IMR-90 (cell line): ENCODE results near the gene SERPIND1. TPM values are rescaled to one million over a fixed set of nuclear protein-coding genes. Genes with fewer than 3 reads are reported as not detected.

ENCODE experiments used
- ATAC-seq: fragments of 200-7000 bp; cut with Tn5 transposase; 2 replicates; pipeline ENCODE4 v1.9.1; 2020; ENCODE audit warnings: low read depth, mild to moderate bottlenecking, moderate library complexity
- BruUV-seq: library from RNA; stranded (reverse); fragments of 400-500 nt; replicated peaks from 2 replicates; lab custom pipeline; 2021; lab: Mats Ljungman, UMichigan
- CTCF ChIA-PET: fragments of 300-600 bp; formaldehyde crosslinking; extraction: SDS; loops from one replicate; lab custom pipeline; 2021; ENCODE audit warnings: antibody characterized with exemption; lab: Yijun Ruan, JAX
- POLR2A ChIA-PET: fragments of 300-600 bp; sonication (Branson Sonifier 250); formaldehyde crosslinking; loops from one replicate; lab custom pipeline; 2022; ENCODE audit warnings: antibody characterized with exemption; ENCODE audit not compliant: unreplicated experiment; lab: Charles Lee
- DNase-seq: peaks from one replicate; pipeline ENCODE4 v3.0.0; 2013
- H2AFZ ChIP-seq: replicated peaks from 2 replicates; pipeline ENCODE3; 2013; ENCODE audit warnings: low read length, mild to moderate bottlenecking; ENCODE audit not compliant: poor library complexity
- H2AK5ac ChIP-seq: 2 replicates; pipeline ENCODE4 v1.6.1; 2013; ENCODE audit warnings: low read depth, low read length, inconsistent platforms
- H2AK9ac ChIP-seq: replicated peaks from 2 replicates; pipeline ENCODE3; 2013; ENCODE audit warnings: mild to moderate bottlenecking, low read depth, low read length, moderate library complexity; ENCODE audit not compliant: poor library complexity
- H2BK120ac ChIP-seq: 2 replicates; pipeline ENCODE4 v1.6.1; 2013; ENCODE audit warnings: low read depth, low read length, inconsistent platforms
- H2BK15ac ChIP-seq: 3 replicates; pipeline ENCODE4 v1.6.1; 2013; ENCODE audit warnings: low read depth, low read length, inconsistent platforms
- H2BK20ac ChIP-seq: 2 replicates; pipeline ENCODE4 v1.6.1; 2013; ENCODE audit warnings: low read depth, mild to moderate bottlenecking, inconsistent platforms, low read length, moderate library complexity
- H2BK5ac ChIP-seq: 2 replicates; pipeline ENCODE4 v1.6.1; 2013; ENCODE audit warnings: mild to moderate bottlenecking, low read depth, low read length, inconsistent platforms; ENCODE audit not compliant: poor library complexity, severe bottlenecking
- H3K14ac ChIP-seq: replicated peaks from 2 replicates; pipeline ENCODE4 v1.6.1; 2013; ENCODE audit warnings: low read depth, low read length, inconsistent platforms
- H3K18ac ChIP-seq: 2 replicates; pipeline ENCODE4 v1.6.1; 2013; ENCODE audit warnings: low read depth, low read length, control low read depth
- H3K23ac ChIP-seq: 2 replicates; pipeline ENCODE4 v1.6.1; 2013; ENCODE audit warnings: low read depth, low read length, inconsistent platforms
- H3K27ac ChIP-seq: 2 replicates; pipeline ENCODE4 v1.5.1; 2013; ENCODE audit warnings: mild to moderate bottlenecking, control low read depth, low read length; ENCODE audit not compliant: insufficient read depth
- H3K27me3 ChIP-seq: 2 replicates; pipeline ENCODE4 v1.6.1; 2013; ENCODE audit warnings: low read length; ENCODE audit not compliant: control insufficient read depth, insufficient read depth
- H3K36me3 ChIP-seq: 2 replicates; pipeline ENCODE4 v1.6.1; 2013; ENCODE audit warnings: low read length, mixed read lengths; ENCODE audit not compliant: control insufficient read depth, insufficient read depth
- H3K4ac ChIP-seq: 2 replicates; pipeline ENCODE4 v1.6.1; 2013; ENCODE audit warnings: low read depth, low read length, inconsistent platforms
- H3K4me1 ChIP-seq: 2 replicates; pipeline ENCODE4 v1.6.1; 2013; ENCODE audit warnings: low read length, mixed read lengths; ENCODE audit not compliant: control insufficient read depth, insufficient read depth
- H3K4me2 ChIP-seq: 2 replicates; pipeline ENCODE4 v1.6.1; 2013; ENCODE audit warnings: low read depth, mild to moderate bottlenecking, control low read depth, low read length, moderate library complexity
- H3K4me3 ChIP-seq: 2 replicates; pipeline ENCODE4 v1.5.1; 2013; ENCODE audit warnings: low read depth, mild to moderate bottlenecking, control low read depth, low read length, moderate library complexity; ENCODE audit not compliant: insufficient read depth
- H3K56ac ChIP-seq: 2 replicates; pipeline ENCODE4 v1.6.1; 2013; ENCODE audit warnings: low read length, inconsistent platforms; ENCODE audit not compliant: insufficient read depth; ENCODE audit errors: extremely low read depth
- H3K79me1 ChIP-seq, 2 experiments: 2 replicates each; pipeline ENCODE4 v1.6.1; 2013; ENCODE audit warnings: low read length in 2 of 2, inconsistent platforms in 1 of 2, low read depth in 1 of 2
- H3K9ac ChIP-seq: 2 replicates; pipeline ENCODE4 v1.6.1; 2013; ENCODE audit warnings: low read depth, low read length, control low read depth
- H3K9me1 ChIP-seq: 2 replicates; pipeline ENCODE4 v1.6.1; 2013; ENCODE audit warnings: low read length, inconsistent platforms; ENCODE audit not compliant: insufficient read depth
- H3K9me3 ChIP-seq: 2 replicates; pipeline ENCODE4 v1.6.1; 2013; ENCODE audit warnings: low read length; ENCODE audit not compliant: control insufficient read depth, insufficient read depth
- H4K20me1 ChIP-seq: 2 replicates; pipeline ENCODE4 v1.6.1; 2013; ENCODE audit warnings: low read length, inconsistent platforms; ENCODE audit not compliant: insufficient read depth
- H4K5ac ChIP-seq: 2 replicates; pipeline ENCODE4 v1.6.1; 2013; ENCODE audit warnings: mild to moderate bottlenecking, low read depth, low read length, control low read depth
- H4K8ac ChIP-seq, 2 experiments: 2 replicates each; pipeline ENCODE4 v1.6.1; 2013; ENCODE audit warnings: low read depth in 2 of 2, low read length in 2 of 2, control low read depth in 1 of 2, inconsistent platforms in 1 of 2
- H4K91ac ChIP-seq: 2 replicates; pipeline ENCODE4 v1.6.1; 2013; ENCODE audit warnings: low read depth, low read length, inconsistent platforms; ENCODE audit not compliant: insufficient read depth
- BHLHE40 ChIP-seq: fragments of 150-350 bp; IDR thresholded peaks from 2 replicates; pipeline ENCODE4 v1.6.1; 2016; ENCODE audit warnings: mild to moderate bottlenecking, low read depth, low read length
- FOS ChIP-seq: fragments of 150-350 bp; IDR thresholded peaks from 2 replicates; pipeline ENCODE4 v1.6.1; 2016; ENCODE audit warnings: low read depth, low read length
- MAFK ChIP-seq: IDR thresholded peaks from 2 replicates; pipeline ENCODE4 v1.6.1; 2012; ENCODE audit warnings: low read depth, low read length, improper control_type of control experiment
- MAZ ChIP-seq: IDR thresholded peaks from 2 replicates; pipeline ENCODE4 v1.6.1; 2012; ENCODE audit warnings: low read depth, mild to moderate bottlenecking, low read length, improper control_type of control experiment, moderate library complexity, borderline replicate concordance
- MXI1 ChIP-seq: IDR thresholded peaks from 2 replicates; pipeline ENCODE4 v1.6.1; 2012; ENCODE audit warnings: low read depth, mild to moderate bottlenecking, low read length, moderate library complexity, borderline replicate concordance
- NFE2L2 ChIP-seq: fragments of 150-350 bp; IDR thresholded peaks from 2 replicates; pipeline ENCODE4 v1.6.1; 2016; ENCODE audit warnings: low read depth, mild to moderate bottlenecking, low read length
- RCOR1 ChIP-seq: IDR thresholded peaks from 2 replicates; pipeline ENCODE4 v1.6.1; 2012; ENCODE audit warnings: mild to moderate bottlenecking, low read length, improper control_type of control experiment; ENCODE audit not compliant: insufficient replicate concordance
- SMC3 ChIP-seq: fragments of 150-350 bp; IDR thresholded peaks from 2 replicates; pipeline ENCODE4 v1.6.1; 2016; ENCODE audit warnings: low read depth, mild to moderate bottlenecking, antibody characterized with exemption, low read length, moderate library complexity
- WGBS, 2 experiments: methylation state at CpG; one replicate each; pipeline versions ENCODE4 v1.1.5 to v1.1.7; 2013; ENCODE audit warnings: missing lambda C conversion rate in 2 of 2; ENCODE audit not compliant: insufficient read length in 1 of 2; ENCODE audit errors: extremely low coverage in 2 of 2; 5-methylcytosine and 5-hydroxymethylcytosine counted together
- dilution Hi-C: fragments of 300-500 bp; cut with HindIII; formaldehyde crosslinking; loops from one replicate; pipeline ENCODE4 v1.14.3; 2018; ENCODE audit warnings: low sequenced_read_pairs; ENCODE audit not compliant: unreplicated experiment
- in situ Hi-C: fragments of 300-500 bp; cut with MboI; formaldehyde crosslinking; loops from 3 replicates; pipeline ENCODE4 v1.14.3; 2019; ENCODE audit warnings: low sequenced_read_pairs, inconsistent platforms, mixed read lengths
- intact Hi-C: fragments of 100-400 bp; cut with micrococcal nuclease; formaldehyde crosslinking; loops from 2 replicates; pipeline ENCODE4 v1.10.0; 2022
- polyA plus RNA-seq, 3 experiments: library from polyadenylated mRNA; depleted of rRNA; stranded (reverse); fragments of >200 nt; gene quantifications; 2 replicates each; pipeline ENCODE4 v1.2.3, GENCODE V29; 2012; ENCODE audit warnings: low replicate concordance in 1 of 3
- total RNA-seq: library from RNA; depleted of rRNA; stranded (reverse); fragments of >200 nt; gene quantifications from 2 replicates; pipeline ENCODE4 v1.2.3, GENCODE V29; 2012
- TF ChIP-seq, protein P1 (sequence below): conservative IDR thresholded peaks from 2 replicates; pipeline ENCODE4 v1.5.1; 2012; ENCODE audit warnings: mild to moderate bottlenecking, low read depth, low read length, improper control_type of control experiment
- TF ChIP-seq, protein P2 (sequence below): fragments of 150-350 bp; IDR thresholded peaks from 2 replicates; pipeline ENCODE4 v1.6.1; 2017; ENCODE audit warnings: mild to moderate bottlenecking, antibody characterized with exemption, low read length, low read depth
- TF ChIP-seq, protein P3 (sequence below): fragments of 150-350 bp; IDR thresholded peaks from 2 replicates; pipeline ENCODE4 v1.6.1; 2016; ENCODE audit warnings: low read depth, mild to moderate bottlenecking, low read length, moderate library complexity, borderline replicate concordance

Gene SERPIND1
- total and polyA plus RNA-seq, 2 of the 4 experiments (the other 2 are of a cell fraction), result 0.12 TPM; not detected in 1

DNA sequence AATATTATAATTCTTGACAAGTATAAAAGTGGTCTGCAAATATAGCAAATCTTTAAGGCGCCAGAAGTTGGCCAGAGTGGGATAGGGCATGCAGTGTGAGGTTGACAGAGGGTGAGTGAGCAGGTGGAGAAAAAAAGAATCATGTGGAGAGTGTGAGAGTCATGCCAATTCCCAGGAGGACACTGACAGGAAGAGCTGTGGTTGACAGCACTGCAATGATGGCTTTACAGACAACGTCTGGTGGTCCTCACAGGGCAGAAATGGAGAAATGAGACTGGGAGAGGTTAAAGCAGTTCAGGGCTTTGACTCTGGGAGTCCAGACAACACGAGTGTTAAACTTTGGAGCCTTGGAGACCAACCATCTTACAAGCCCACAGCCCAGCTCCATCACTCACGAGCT lies 34.9 kb downstream of the SERPIND1 start (continued):
- no peak for TF ChIP-seq MXI1
- TF ChIP-seq RCOR1, result no peak
- no peak for TF ChIP-seq BHLHE40

DNA sequence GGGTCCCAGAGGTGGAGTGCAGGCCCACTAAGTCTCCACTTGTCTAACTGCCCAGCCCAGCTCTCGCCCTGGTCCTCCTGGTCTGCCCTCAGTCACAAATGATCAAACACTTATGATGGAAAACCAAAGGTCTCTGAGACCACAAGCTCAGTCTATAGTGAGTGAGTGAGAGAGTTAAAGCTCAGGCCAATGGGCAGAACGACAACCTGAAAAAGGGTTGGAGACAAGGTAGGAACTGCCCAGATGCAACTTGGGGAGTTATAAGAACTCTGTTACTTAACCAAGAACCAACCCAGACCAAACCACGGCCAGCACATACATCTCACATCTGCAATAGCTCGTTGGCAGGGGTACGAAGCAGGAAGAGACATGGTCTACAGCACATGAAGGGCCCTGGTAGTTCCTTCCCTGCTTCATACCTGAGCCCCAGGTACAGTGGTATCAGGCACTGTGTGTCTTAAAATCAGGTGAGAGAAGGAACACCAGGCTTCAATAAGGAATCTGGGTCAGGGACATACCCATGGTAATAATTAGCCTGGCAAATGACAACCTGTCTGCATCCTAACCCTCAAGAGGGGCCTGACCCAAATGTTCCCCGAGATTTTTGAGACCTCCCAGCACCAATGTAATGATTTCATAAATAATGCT lies 35.7 kb downstream of the SERPIND1 start:
- ChIA-PET CTCF (interaction anchor here (1.5 kb wide), 1 partner anchor 76 kb away, joined by 5 read pairs; no protein-coding TSS in a partner anchor), POLR2A (no interaction called here)
- H2BK5ac ChIP-seq, result no peak overlapping the region
- intact Hi-C loops, result loop anchor here (5.0 to 10.0 kb wide), 3 partner anchors 43 to 145 kb away; partner anchors contain the start of gene CRKL
- H4K8ac ChIP-seq, result no peak overlapping the region
- no peak overlapping the region for H3K27ac ChIP-seq
- no peak overlapping the region for H3K9ac ChIP-seq
- no peak overlapping the region for H2BK120ac ChIP-seq
- no peak overlapping the region for H4K5ac ChIP-seq
- dilution Hi-C loops, result no loop called here
- no peak overlapping the region for H3K56ac ChIP-seq
- no peak overlapping the region for H3K14ac ChIP-seq
- peak overlapping the region; percentile 41; the same call in 1 of the 2 replicates for H4K91ac ChIP-seq
- H2BK20ac ChIP-seq, result 0 out of 2 replicates have a peak overlapping the region, but pooled peaks have one; percentile 20
- no peaks in the 10 kb centered on the region for H3K27me3 ChIP-seq
- H3K4me3 ChIP-seq, result no peak overlapping the region
- DNase-seq (no peak), ATAC-seq (no peak)
- no TSS peak for BruUV-seq
- peaks cover 11% of the 10 kb centered on the region for H3K9me1 ChIP-seq
- peaks cover 5 to 26% of the 10 kb centered on the region in 2 experiments; a peak in 3 of 4 replicates for H3K79me1 ChIP-seq
- H3K9me3 ChIP-seq, result no peaks in the 10 kb centered on the region
- H3K18ac ChIP-seq, result 0 out of 2 replicates have a peak overlapping the region, but pooled peaks have one; percentile 1
- WGBS, 2 experiments, result no CpG with 5 or more reads among the region's 6 CpGs
- no peak overlapping the region for H3K4me2 ChIP-seq
- H2BK15ac ChIP-seq, result no peak overlapping the region
- H3K4me1 ChIP-seq, result peaks cover 7% of the 10 kb centered on the region
- H2AK5ac ChIP-seq, result peak overlapping the region; percentile 50; the same call in 1 of the 2 replicates
- H3K4ac ChIP-seq, result peak overlapping the region; percentile 45; the same call in 1 of the 2 replicates
- H3K36me3 ChIP-seq, result peaks cover 33% of the 10 kb centered on the region
- no peaks in the 10 kb centered on the region for H4K20me1 ChIP-seq
- H2AFZ ChIP-seq, result no peak overlapping the region
- no peak overlapping the region for H3K23ac ChIP-seq
- H2AK9ac ChIP-seq, result no peak overlapping the region
- in situ Hi-C loops, result loop anchor here (5.0 kb wide), 1 partner anchor 38 kb away; no protein-coding TSS in a partner anchor
- TF ChIP-seq, protein P1, sequence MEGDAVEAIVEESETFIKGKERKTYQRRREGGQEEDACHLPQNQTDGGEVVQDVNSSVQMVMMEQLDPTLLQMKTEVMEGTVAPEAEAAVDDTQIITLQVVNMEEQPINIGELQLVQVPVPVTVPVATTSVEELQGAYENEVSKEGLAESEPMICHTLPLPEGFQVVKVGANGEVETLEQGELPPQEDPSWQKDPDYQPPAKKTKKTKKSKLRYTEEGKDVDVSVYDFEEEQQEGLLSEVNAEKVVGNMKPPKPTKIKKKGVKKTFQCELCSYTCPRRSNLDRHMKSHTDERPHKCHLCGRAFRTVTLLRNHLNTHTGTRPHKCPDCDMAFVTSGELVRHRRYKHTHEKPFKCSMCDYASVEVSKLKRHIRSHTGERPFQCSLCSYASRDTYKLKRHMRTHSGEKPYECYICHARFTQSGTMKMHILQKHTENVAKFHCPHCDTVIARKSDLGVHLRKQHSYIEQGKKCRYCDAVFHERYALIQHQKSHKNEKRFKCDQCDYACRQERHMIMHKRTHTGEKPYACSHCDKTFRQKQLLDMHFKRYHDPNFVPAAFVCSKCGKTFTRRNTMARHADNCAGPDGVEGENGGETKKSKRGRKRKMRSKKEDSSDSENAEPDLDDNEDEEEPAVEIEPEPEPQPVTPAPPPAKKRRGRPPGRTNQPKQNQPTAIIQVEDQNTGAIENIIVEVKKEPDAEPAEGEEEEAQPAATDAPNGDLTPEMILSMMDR, result no peak
- no peak for TF ChIP-seq MAFK
- TF ChIP-seq MAZ, result no peak
- TF ChIP-seq, protein P2, sequence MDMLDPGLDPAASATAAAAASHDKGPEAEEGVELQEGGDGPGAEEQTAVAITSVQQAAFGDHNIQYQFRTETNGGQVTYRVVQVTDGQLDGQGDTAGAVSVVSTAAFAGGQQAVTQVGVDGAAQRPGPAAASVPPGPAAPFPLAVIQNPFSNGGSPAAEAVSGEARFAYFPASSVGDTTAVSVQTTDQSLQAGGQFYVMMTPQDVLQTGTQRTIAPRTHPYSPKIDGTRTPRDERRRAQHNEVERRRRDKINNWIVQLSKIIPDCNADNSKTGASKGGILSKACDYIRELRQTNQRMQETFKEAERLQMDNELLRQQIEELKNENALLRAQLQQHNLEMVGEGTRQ, result no peak
- TF ChIP-seq MXI1, result no peak
- TF ChIP-seq FOS, result no peak
- TF ChIP-seq SMC3, result no peak
- TF ChIP-seq, protein P3, sequence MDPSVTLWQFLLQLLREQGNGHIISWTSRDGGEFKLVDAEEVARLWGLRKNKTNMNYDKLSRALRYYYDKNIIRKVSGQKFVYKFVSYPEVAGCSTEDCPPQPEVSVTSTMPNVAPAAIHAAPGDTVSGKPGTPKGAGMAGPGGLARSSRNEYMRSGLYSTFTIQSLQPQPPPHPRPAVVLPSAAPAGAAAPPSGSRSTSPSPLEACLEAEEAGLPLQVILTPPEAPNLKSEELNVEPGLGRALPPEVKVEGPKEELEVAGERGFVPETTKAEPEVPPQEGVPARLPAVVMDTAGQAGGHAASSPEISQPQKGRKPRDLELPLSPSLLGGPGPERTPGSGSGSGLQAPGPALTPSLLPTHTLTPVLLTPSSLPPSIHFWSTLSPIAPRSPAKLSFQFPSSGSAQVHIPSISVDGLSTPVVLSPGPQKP, result no peak
- TF ChIP-seq RCOR1, result no peak
- no peak for TF ChIP-seq NFE2L2
